Activated gamma-delta T cell (primary cell): ENCODE data around the gene OSM.

Source experiments
- DNase-seq: peaks from one replicate; lab custom pipeline; 2025; lab: John Stamatoyannopoulos, UW

OSM gene

DNA sequence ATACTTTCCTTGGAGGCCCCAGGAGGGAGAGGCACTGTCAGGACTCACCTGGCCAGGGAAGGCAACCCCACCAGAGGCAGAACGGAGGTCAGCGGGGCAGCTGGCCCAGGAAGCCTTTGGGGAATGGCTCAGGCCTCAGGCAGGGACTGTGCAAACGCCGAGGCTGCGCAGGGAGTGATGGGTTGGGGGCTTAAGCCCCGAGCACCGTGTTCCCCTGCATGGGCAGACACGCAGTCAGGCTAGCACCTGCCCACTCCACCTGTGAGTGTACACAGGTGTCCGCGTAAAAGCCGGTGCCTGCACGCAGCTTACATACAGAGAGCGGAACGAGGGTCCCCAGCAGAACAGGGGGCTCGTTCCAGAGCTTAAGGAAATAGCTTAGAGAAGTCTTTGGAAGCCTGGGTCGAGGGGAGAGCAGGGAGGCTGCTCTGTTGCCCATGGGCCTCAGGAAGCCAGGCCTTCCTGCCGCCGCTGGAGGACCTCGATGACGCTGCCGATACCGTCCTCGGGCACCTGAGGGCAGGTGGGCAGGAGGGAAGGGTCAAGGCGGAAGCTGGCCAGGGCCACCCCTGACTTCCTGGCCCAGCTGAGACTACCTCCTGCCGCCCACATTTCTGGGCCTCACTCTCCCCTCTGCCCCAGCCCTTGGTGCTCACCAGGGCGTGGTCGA lies 18.7 kb upstream of the OSM start:
- DNase-seq: no peak

DNA sequence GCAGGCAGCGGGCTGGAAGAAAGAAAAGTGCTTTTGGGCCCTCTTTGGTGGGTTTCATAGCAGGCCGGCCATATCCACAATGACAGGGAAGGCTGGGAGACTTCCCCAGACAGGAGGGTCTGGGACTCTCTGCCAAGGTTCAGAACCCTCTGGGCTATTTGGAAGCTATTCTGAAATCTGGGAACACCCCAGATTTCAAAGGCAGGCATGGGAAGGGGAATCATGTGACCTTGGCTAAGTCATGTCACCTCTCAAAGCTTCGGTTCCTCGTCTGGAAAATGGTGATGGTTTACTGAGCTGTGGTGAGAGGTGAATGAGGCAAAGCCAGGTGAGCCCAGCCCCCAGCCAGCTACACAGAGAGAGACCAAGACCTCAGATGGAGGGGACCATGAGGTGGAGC lies 18.0 kb upstream of the OSM start:
- no peak for DNase-seq

DNA sequence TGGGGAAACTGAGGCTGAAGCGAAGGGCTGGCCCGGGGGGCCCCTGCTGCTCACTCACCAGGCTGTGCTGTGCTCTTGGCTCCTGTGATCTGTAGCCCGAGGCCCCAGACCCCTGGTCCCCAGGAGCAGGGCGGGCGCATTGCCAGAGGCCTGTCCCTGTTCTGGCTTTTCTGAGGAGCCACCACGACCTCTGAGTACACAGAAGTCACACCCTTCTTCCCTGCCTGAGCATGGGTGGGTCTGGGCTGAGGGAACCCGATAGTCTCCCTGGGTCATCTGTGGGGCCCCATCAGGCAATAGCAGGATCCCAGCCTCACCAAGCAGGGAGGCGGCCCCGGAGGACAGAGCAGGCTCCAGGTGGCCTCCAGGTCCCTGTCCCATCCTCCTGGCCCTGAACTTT lies 17.5 kb upstream of the OSM start:
- no peak for DNase-seq

DNA sequence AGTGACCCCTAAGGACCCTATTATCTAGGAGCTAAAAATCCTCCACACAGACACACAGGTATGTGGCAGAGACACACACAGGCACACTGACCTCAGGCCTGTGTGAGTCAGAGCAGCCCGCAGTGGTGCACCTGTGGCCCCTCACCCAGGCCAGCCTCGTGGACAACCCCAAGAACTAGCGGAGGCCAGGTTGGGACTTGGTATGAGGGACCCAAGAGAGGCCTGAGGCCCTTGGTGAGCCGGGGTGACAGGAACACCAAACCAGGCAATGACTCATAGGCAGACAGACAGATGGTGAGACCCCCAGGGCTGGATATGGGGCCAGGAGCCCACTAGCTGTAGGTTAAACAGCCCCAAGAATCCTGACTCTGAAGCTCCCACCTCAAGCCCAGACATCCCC lies 16.7 kb upstream of the OSM start:
- no peak for DNase-seq

DNA sequence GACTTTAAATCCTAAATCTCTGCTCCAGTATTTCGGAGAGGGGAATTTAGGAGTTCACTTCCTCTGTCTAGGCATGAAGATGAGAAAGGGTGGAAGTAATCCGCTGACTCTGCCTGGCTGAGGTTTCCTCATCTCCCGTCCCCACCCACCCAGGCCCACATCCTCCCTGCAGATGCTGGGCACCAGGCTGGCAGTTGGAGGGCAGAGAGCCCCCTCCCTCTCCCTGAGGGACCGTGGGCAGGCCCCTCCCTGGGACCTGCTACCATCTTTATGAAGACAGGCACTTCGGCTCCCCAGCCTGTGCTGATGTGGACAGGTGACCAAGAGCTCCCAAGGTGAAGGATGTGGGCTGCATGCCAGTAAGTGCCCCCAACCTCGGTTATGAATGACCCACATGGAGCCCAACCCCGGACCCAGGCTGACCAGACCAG lies 16.0 kb upstream of the OSM start:
- no peak for DNase-seq

DNA sequence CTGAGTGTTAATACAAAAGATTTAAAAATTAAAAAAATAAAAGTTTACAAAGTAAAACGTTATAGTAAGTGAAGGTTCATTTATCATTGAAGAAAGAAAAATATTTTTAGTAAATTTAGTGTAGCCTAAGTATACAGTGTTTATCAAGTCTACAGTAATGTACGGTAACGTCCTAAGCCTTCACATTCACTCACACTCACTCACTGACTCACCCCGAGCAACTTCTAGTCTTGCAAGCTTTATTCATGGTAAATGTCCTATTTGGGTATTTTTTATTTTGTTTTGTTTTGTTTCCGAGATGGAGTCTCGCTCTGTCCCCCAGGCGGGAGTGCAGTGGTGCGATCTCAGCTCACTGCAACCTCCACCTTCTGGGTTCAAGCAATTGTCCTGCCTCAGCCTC lies 13.9 kb upstream of the OSM start:
- no peak for DNase-seq

DNA sequence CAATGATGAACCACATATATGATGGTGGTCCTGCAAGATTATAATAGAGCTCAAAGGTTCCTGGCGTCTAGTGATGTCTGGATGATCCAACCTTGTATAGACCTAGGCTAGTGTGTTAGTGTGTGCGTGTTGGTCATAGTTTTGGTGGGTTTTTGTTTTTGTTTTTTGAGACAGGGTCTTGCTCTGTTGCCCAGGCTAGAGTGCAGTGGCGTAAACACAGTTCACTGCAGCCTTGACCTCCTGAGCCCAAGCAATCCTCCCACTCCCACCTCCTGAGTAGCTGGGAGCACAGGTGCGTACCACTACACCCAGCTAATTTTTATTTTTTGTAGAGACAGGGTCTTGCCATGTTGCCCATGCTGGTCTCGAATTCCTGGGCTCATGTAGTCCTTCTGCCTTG lies 13.3 kb upstream of the OSM start:
- no peak for DNase-seq

DNA sequence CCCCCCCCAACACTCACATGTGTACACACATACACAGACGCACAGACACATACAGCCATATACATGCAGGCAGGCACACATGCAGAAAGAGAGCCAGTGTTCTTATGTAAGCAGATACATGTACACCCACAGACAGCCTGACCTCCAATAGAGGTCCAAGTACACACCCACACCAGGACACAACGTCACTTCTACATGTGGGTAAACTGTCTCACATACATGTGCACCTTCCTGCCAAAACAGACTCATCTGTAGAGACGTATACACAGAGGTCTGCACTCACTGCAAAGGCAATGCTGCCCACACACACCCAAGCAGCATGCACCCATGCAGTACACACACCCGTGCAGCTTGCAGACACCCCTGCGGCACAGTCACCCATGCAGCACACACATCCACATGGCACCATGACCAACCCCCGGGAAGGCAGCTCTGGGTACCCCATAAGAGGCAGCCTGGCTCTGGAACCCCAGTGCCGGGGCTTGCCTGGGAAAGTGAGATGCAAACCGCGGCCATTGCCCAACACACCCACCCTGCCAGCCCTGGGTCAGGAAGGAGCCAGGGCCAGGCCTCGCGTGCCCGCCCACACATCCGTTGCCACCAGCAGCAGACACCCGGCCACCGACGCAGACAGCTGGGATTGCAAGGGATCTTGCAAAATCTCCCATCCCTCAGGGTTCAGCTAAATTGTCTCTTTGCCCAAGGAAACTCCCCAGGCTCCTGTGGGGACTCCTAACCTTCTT lies 12.6 kb upstream of the OSM start:
- DNase-seq: no peak

DNA sequence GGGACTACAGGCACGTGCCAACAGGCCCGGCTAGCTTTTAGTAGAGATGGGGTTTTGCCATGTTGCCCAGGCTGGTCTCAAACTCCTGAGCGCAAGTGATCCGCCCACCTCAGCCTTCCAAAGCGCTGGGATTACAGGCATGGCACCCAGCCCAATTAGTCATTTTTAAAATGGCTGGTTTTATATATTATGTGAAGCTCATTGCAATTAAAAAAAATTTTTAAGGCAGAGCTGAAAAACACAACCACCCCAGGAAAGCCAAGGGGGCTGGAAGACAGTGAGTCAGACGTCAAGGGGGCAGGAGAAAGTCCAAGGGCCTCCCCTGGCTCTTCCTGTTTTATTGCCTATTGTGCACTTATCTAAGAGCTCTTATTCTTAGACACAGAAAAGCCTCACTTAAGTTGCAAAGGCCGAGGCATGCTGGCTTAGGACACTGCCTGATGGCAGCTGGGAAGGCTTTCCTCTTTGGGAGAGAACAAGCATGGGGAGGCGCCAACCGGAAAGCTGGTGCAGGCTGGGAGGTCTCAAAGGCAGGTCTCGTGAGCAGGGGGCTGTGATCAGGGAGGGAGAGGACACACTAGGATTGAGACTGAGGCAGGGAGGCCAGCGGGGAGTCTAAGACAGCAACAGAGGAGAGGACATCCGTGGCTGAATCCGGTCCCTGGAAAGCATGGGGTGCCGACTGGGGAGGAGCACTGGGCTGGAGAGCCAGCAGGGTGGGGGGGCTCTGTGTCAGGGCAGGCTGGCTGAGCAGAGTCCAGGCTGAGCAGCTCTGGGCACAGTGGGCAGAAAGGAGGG lies 11.1 kb upstream of the OSM start:
- DNase-seq: no peak

DNA sequence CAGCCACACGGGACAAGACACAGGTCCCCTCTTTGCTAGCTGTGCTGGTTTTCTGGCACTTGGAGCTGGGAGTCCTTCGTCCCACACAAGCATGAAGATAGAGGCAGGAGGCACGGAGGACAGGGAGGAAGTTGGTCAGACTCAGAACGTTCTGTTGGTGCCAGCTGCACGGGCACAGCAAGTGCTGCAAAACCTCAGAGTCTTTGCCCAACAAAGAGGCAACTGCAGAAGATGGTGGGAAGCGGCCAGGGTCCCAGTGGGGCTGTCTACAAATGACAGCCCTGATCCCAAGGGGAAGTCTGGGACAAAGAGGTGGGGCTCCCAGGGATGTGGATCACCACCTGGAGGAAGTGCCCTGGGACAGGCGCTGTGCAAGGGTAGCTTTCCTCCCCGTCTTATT lies 9.4 kb upstream of the OSM start:
- no peak for DNase-seq

DNA sequence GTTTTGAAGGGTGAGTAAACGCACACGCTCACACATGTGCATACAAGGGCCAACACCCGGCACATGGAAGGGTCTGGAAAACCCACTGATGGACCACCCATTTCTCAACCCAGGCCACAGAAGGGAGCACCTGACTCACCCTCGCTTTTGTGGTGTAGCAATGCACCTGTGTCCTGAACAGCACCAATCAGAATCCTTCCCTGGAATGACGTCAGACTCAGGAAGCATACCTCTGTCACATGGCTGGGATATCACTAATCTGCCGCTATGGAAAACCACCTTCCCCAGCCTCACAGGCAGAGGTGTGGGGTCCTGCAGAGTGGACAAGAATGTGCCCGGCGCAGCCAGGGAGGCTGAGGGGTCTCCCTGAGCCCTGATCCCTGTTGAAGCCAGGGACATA lies 9.0 kb upstream of the OSM start:
- DNase-seq: no peak

DNA sequence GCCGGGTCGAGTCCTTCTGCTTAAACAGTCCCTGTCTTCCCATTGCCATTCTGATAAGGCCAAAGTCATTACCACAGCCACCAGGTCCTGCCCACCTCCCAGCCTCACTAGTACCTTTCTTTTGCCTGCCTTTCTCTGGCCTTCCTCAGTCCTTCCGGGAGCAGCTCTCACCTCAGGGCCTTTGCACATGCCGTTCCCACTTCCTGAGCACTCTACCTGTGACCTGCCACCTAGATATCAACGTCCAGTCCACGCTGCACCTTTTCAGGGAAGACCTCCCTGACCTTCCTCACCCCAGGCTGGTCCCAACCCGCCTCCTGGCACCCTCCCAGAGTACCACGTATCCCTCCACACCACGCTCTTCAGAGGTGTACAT lies 7.8 kb upstream of the OSM start:
- DNase-seq: no peak

DNA sequence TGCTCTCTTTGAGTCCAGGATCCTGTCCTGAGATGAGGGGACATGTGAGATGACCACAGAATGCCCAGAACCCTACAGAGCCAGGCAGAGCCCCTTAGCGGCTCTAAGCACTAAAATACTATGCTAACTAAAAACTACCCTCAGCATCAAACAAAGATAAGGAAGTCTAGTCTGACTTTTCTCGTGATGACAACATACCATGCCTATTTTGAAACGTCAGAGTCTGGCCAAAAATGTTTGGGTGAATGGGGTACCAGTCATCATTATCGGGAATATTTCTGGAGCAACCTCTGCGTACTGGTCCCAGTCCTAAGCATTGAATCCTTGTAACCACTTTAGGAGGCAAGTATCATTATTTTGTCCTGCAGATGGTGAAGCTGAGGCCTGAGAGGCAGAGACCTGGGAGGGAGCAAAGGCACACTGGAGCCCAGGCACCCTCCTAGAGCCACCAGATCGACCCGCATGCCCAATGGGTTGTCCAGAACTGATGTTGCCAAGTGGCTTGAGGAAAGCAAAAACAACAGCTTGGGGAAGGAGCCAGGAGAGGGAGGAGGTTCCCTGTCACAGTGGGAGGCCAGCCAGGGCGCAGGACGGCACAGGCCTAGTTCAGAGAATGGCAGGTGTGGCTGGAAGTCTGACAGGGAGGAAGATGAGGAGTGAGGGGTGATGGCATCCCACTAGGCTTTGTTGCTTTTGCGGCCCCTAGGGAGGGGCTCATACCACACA lies 7.2 kb upstream of the OSM start:
- no peak for DNase-seq

DNA sequence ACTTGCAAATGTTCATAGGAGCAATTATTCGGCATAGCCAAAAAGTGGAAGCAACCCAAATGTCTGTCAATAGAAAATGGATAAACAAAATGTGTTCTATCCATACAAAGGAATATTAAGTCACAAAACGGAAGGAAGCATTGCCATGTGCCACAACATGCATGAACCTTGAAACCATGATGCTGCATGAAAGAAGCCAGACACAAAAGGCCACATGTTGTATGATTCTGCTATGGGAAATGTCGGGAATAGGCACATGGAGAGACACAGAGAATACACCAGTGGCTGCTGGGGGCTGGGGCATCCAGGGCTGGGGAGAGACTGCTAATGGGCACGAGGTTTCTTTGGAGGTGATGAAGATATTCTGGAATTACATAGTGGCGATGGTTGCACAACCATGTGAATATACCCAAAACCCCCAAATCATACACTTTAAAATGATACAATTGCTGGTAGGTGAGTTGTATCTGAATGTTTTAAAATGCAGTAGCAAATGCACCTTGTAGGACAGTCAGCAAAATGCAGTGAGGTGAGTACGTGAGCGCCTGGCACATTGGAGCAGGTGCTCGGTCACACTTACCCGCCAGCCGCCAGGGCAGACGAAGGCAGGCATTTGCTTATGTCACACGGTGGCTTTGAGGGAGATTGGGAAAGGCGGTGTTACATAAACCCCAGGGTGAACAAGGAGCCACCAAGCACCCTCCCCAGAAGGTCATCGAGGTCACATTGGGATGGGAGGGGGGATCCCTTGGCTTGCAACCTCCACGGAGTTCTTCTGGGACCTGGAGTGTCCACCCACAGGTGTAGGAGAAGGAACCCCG lies 6.3 kb upstream of the OSM start:
- no peak for DNase-seq

DNA sequence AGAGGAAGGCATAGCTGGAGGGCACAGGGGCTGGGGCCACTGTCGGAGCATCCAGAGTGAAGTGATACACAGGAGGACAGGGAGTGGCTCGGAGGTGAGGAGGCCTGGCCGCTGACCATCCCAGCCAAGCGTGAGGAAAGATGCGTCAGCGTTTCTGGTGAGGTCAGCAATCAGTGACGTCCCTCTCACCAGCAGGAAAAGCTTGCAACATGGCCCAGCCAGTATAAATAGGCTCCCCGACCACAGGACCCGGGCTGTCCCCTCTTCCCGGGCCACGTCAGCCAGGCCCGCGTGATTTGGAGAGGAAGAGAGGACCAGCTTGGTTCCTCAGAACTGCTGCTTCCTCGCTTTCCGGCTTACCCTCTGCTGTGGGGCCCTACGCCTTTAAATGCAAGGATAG lies 4.2 kb upstream of the OSM start:
- DNase-seq: no peak

DNA sequence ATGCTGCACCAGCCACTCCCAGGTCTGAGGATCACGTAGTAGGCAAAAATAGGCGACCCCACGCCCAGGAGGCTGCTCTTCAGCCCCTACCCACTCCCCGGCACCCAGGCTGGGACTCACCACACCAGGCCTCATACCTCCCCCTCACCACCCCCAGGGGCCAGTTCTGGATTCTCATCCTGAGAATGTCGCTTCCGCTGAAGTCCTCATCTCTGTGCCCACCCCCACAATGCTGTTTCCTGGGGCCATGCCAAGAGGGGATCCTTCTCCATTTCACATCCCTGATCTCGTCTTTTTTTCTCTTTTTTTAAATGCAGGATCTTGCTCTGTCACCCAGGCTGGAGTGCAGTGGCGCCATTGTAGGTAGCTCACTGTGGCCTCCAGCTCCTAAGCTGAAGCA lies 1.7 kb upstream of the OSM start:
- no peak for DNase-seq

DNA sequence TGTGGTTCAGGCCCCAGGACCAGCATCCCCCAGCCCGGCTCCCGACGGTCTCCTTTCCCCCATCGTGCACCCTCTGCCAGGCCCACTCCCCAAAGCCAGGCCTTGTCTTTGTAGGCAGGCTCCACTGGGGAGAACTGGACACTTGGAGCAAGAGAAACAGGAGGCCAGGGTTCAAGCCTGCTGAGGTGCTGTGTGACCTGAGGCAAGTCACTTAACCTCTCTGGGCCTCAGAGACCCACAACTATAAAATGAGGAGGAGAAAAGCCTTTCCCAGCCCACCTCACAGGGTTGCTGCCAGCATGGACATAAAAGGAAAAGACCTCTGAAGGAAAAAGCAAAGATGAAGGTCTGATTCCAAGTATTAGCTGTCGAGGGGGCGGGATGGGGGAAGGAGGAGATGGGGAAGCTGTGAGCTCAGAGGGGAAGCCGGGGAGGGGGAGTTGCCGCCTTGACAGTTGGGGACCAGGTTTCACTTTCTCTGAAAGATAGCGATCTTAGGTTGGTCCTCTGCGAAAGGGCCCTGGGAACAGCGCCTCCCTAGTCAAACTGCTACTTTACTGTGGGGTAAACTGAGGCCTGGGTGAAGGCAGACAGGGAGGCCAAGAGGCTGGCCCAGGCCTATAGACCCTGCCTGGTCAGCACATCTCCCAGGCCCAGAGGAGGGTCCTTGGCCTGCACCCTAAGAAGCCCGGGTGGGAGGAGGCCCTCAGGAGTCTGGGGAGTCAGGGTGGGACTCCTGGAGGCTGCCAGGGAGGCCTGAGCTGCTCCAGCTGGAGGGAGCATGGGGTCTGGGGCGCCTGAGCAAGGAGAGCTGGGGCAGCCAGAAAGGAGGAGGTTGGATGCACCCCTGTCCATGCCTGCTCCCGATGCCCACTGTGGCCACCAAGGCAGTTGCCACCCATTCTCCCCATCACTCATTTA lies 991 bp upstream of the OSM start:
- no peak for DNase-seq

DNA sequence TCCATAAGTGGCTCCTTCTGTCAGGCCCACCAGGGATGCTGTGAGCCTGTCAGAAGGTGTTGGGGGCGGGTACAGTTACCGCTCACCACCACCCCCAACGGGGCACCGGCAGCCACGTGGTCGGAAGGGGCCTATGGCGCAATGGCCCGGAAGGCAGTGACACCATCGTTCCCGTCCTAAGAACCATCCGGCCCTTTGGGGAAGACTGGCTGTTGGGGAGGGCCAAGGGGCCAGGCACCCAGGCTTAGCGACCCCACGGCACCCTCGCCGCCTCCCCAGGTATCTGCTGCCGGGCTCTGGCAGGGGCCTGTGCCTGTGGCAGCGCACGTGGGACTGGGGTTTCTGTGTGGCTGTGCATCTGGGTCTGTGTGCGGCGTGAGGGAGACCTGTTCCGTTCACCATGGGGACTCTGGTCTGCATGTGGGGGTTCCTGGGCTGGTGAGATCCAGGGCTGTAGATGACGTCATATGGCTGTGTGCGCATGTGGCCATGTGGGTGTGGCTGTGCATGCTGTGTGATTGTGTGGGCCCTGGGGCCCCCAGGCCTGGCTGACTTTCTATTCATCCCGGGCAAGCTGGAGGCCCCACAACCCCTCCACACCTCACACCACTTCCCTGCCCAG lies 717 bp downstream of the OSM start:
- DNase-seq: peak; percentile 72

DNA sequence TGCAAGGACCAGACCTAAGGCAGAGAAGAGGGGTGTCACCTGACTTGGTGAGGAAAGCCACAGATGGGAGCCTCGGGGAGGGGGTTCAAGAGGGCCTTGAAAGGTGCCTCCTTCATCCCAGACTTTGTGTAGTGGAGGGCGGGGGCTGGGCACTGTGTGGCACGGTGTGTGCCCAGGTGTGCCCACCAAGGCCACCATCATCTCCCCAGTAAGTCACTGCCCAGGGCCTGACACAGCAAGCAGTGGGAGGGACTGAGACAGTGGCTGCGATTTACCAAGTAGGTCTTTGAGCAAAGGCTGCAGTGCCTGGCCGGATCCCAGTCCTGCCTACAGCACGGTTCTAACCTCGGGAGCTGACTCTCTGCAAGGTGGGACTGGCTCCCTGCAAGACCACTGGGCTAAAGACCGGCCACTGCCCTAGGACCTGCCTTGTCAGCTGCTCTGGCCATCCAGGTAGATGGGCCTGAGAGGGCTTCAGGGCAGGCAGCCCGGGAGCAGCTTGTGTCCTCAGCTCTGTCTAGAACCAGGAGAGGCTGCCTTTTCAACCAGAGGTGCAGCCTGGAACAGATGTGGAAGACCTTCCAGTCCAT lies 1.4 kb downstream of the OSM start:
- DNase-seq: no peak

DNA sequence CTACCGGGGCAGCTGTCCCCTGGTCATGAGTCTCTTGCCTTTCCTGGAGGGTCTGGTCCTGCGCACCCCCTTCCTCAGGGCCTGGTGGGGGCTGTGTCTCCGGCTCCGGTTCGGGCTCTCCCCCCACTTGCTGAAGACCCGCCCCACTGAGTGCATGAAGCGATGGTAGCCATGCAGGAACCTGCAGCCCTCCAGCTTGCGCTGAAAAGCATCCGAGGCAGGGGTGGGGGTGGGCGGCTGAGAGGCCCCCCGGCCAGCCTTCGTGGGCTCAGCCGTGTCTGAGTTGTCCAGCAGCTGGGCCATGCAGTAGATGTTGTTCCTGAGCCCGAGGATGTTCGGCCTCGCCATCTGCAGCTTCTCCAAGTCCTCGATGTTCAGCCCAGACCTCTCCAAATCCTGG lies 2.8 kb downstream of the OSM start:
- DNase-seq: no peak
